Liver (tissue), 9 donors: ENCODE data around the gene KCNA4. TPM values are rescaled to one million over a fixed set of nuclear protein-coding genes. Genes with fewer than 3 reads are reported as not detected.

Source experiments
- DNase-seq: peaks from one replicate; pipeline ENCODE4 v3.0.0-alpha.2; 2017; ENCODE audit warnings: low spot score
- H3K27ac ChIP-seq, 2 donors: one replicate each; pipeline ENCODE4 v1.7.0; 2013; ENCODE audit warnings: inconsistent platforms in 2 of 2, low read length in 2 of 2, control low read depth in 1 of 2, low read depth in 1 of 2, mild to moderate bottlenecking in 1 of 2
- H3K27me3 ChIP-seq, 4 donors: one replicate each; pipeline versions ENCODE4 v1.6.1 to v1.7.0; 2013; ENCODE audit warnings: low read length in 3 of 4, inconsistent platforms in 1 of 4, mild to moderate bottlenecking in 1 of 4, moderate library complexity in 1 of 4; ENCODE audit not compliant: control insufficient read depth in 4 of 4, insufficient read depth in 4 of 4
- H3K36me3 ChIP-seq, 4 donors: one replicate each; pipeline versions ENCODE4 v1.6.1 to v1.7.0; 2013; ENCODE audit warnings: low read length in 3 of 4, mild to moderate bottlenecking in 3 of 4, low read depth in 1 of 4, moderate library complexity in 1 of 4; ENCODE audit not compliant: control insufficient read depth in 4 of 4, insufficient read depth in 3 of 4
- H3K4me1 ChIP-seq, 4 donors: one replicate each; pipeline versions ENCODE4 v1.6.1 to v1.7.0; 2013; ENCODE audit warnings: low read length in 3 of 4, mild to moderate bottlenecking in 3 of 4, moderate library complexity in 1 of 4; ENCODE audit not compliant: control insufficient read depth in 4 of 4, insufficient read depth in 4 of 4
- H3K4me3 ChIP-seq, 3 donors: one replicate each; pipeline versions ENCODE4 v1.6.1 to v1.7.0; 2013; ENCODE audit warnings: low read length in 3 of 3, control low read depth in 1 of 3, low read depth in 1 of 3, mild to moderate bottlenecking in 1 of 3
- H3K9ac ChIP-seq, 2 donors: one replicate each; pipeline ENCODE4 v1.7.0; 2013; ENCODE audit warnings: low read length in 2 of 2, mild to moderate bottlenecking in 2 of 2, moderate library complexity in 2 of 2, control low read depth in 1 of 2, low read depth in 1 of 2
- H3K9me3 ChIP-seq, 4 donors: one replicate each; pipeline versions ENCODE4 v1.6.1 to v1.7.0; 2013; ENCODE audit warnings: low read length in 3 of 4; ENCODE audit not compliant: control insufficient read depth in 4 of 4
- CTCF ChIP-seq: fragments of 150-350 bp; IDR thresholded peaks from 2 replicates; pipeline ENCODE4 v1.5.1; 2017; ENCODE audit warnings: improper control_type of control experiment, low read depth, low read length; ENCODE audit not compliant: missing input control
- EGR1 ChIP-seq, 2 donors: IDR thresholded peaks; 2 replicates each; pipeline ENCODE4 v1.6.1; 2016 to 2018; ENCODE audit warnings: antibody characterized with exemption in 2 of 2, low read depth in 2 of 2
- FOXA1 ChIP-seq: IDR thresholded peaks from 2 replicates; pipeline ENCODE4 v1.6.1; 2016; ENCODE audit warnings: antibody characterized with exemption
- FOXA2 ChIP-seq: IDR thresholded peaks from 2 replicates; pipeline ENCODE4 v1.6.1; 2016; ENCODE audit warnings: antibody characterized with exemption
- GABPA ChIP-seq, 2 donors: IDR thresholded peaks in 1 of 2; conservative IDR thresholded peaks in 1 of 2; 2 replicates each; pipeline ENCODE4 v1.6.1; 2016; ENCODE audit warnings: antibody characterized with exemption in 2 of 2, mild to moderate bottlenecking in 1 of 2, moderate library complexity in 1 of 2
- HNF4G ChIP-seq: IDR thresholded peaks from 2 replicates; pipeline ENCODE4 v1.6.1; 2016; ENCODE audit warnings: antibody characterized with exemption
- MAX ChIP-seq: IDR thresholded peaks from 2 replicates; pipeline ENCODE4 v1.6.1; 2016; ENCODE audit warnings: antibody characterized with exemption
- NR2F2 ChIP-seq: IDR thresholded peaks from 2 replicates; pipeline ENCODE4 v1.6.1; 2016; ENCODE audit warnings: antibody characterized with exemption
- RAD21 ChIP-seq, 2 donors: IDR thresholded peaks; 2 replicates each; pipeline ENCODE4 v1.6.1; 2016; ENCODE audit warnings: antibody characterized with exemption in 2 of 2, mild to moderate bottlenecking in 2 of 2
- REST ChIP-seq: IDR thresholded peaks from 2 replicates; pipeline ENCODE4 v1.6.1; 2016; ENCODE audit warnings: antibody characterized with exemption, mild to moderate bottlenecking
- RXRA ChIP-seq, 2 donors: IDR thresholded peaks; 2 replicates each; pipeline ENCODE4 v1.6.1; 2017 to 2018; ENCODE audit warnings: antibody characterized with exemption in 2 of 2, mild to moderate bottlenecking in 1 of 2
- SP1 ChIP-seq: IDR thresholded peaks from 2 replicates; pipeline ENCODE4 v1.6.1; 2018; ENCODE audit warnings: antibody characterized with exemption, mild to moderate bottlenecking
- TAF1 ChIP-seq: conservative IDR thresholded peaks from 2 replicates; pipeline ENCODE4 v1.6.1; 2016; ENCODE audit warnings: antibody characterized with exemption, mild to moderate bottlenecking
- YY1 ChIP-seq: IDR thresholded peaks from 2 replicates; pipeline ENCODE4 v1.6.1; 2016; ENCODE audit warnings: antibody characterized with exemption, mild to moderate bottlenecking
- WGBS: extraction: QIAGEN DNeasy Blood & Tissue Kit; methylation state at CpG from one replicate; pipeline ENCODE4 v1.1.7; 2013; 5-methylcytosine and 5-hydroxymethylcytosine counted together
- polyA plus RNA-seq, 2 donors: library from polyadenylated mRNA; stranded (reverse) in 1 of 2; unstranded in 1 of 2; fragments of 200-250 nt in 1 of 2; fragments of >200 nt in 1 of 2; fragmentation: Nextera tagmentation in 1 of 2; extraction: Ambion mirVana in 1 of 2; gene quantifications; one replicate each; pipeline versions ENCODE4 v1.2.1 to v1.2.3, GENCODE V29; 2013 to 2015
- total RNA-seq, 2 donors: library from RNA; depleted of rRNA; stranded (reverse); fragments of >200 nt; gene quantifications; one replicate each; pipeline ENCODE4 v1.2.3, GENCODE V29; 2014
- TF ChIP-seq, protein P1 (sequence below): IDR thresholded peaks from 2 replicates; pipeline ENCODE4 v1.6.1; 2016; ENCODE audit warnings: antibody characterized with exemption
- donor health status: healthy.
- donor health status: healthy.
- donor health status: healthy.
- donor health status: healthy.
- donor health status: healthy.

The KCNA4 gene
- total and polyA plus RNA-seq, 4 donors: 0.05 to 0.59 TPM; not detected in 2

GRCh38 chr11:29963796-29964195 lies 53.0 kb downstream of the KCNA4 start:
- no peak for DNase-seq
- H3K9ac ChIP-seq: no peak overlapping the region
- H3K9me3 ChIP-seq: no peaks in the 10 kb centered on the region
- no peak overlapping the region for H3K27ac ChIP-seq
- H3K4me3 ChIP-seq: no peak overlapping the region
- H3K27me3 ChIP-seq: no peaks in the 10 kb centered on the region
- H3K4me1 ChIP-seq: no peaks in the 10 kb centered on the region
- TF ChIP-seq TAF1 (no peak), RAD21 (IDR thresholded peaks at IDR 0.05) (no peak), FOXA1 (no peak)
- no peaks in the 10 kb centered on the region for H3K36me3 ChIP-seq
- WGBS: 84% methylated on average over 2 of the region's 2 CpGs

DNA sequence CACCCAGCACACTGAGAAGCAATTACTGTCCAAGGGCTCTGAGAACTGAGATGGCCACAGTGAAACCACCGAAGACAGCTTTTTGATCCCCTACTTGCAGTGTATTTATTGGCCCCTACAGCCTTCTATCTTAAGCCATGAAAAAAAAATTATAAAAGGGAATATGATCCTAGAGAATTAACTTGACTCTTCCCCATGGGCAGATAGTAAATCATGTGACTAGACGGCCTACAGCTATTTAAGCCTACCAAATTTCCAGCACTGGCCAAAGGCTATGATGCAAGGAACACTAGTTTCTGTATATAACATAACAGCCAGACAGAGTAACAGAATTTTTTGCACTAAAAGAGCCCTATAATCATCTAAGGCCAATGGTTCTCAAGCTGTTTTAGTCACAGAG lies 53.8 kb downstream of the KCNA4 start:
- DNase-seq: no peak
- H3K4me1 ChIP-seq: no peaks in the 10 kb centered on the region
- no peaks in the 10 kb centered on the region for H3K9me3 ChIP-seq
- no peak overlapping the region for H3K27ac ChIP-seq
- no peaks in the 10 kb centered on the region for H3K36me3 ChIP-seq
- TF ChIP-seq MAX (no peak), NR2F2 (no peak), YY1 (no peak), FOXA2 (no peak), SP1 (no peak), FOXA1 (no peak), RXRA (IDR thresholded peaks at IDR 0.05) (no peak), TAF1 (no peak), HNF4G (no peak), CTCF (no peak), GABPA (IDR thresholded peaks at IDR 0.05 in 1 of 2, conservative IDR thresholded peaks at IDR 0.05 in 1 of 2) (no peak), EGR1 (IDR thresholded peaks at IDR 0.05; ENCODE audit: low read depth in 2 of 2) (no peak)
- TF ChIP-seq, protein P1, sequence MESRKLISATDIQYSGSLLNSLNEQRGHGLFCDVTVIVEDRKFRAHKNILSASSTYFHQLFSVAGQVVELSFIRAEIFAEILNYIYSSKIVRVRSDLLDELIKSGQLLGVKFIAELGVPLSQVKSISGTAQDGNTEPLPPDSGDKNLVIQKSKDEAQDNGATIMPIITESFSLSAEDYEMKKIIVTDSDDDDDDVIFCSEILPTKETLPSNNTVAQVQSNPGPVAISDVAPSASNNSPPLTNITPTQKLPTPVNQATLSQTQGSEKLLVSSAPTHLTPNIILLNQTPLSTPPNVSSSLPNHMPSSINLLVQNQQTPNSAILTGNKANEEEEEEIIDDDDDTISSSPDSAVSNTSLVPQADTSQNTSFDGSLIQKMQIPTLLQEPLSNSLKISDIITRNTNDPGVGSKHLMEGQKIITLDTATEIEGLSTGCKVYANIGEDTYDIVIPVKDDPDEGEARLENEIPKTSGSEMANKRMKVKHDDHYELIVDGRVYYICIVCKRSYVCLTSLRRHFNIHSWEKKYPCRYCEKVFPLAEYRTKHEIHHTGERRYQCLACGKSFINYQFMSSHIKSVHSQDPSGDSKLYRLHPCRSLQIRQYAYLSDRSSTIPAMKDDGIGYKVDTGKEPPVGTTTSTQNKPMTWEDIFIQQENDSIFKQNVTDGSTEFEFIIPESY: no peak
- 79% methylated on average over 2 of the region's 2 CpGs for whole genome bisulfite sequencing
- no peaks in the 10 kb centered on the region for H3K27me3 ChIP-seq
- no peak overlapping the region for H3K9ac ChIP-seq
- H3K4me3 ChIP-seq: no peak overlapping the region

GRCh38 chr11:29962243-29962642 lies 54.6 kb downstream of the KCNA4 start:
- H3K9ac ChIP-seq: no peak overlapping the region
- H3K27ac ChIP-seq: no peak overlapping the region
- H3K9me3 ChIP-seq: no peaks in the 10 kb centered on the region
- H3K4me1 ChIP-seq: no peaks in the 10 kb centered on the region
- no peak for DNase-seq
- H3K4me3 ChIP-seq: no peak overlapping the region
- no peaks in the 10 kb centered on the region for H3K36me3 ChIP-seq
- TF ChIP-seq CTCF (peak; percentile 7), RXRA (IDR thresholded peaks at IDR 0.05) (no peak), REST (no peak)
- no peaks in the 10 kb centered on the region for H3K27me3 ChIP-seq
- WGBS: 58% methylated on average over 2 of the region's 2 CpGs
